Endothelial cell of umbilical vein (primary cell): ENCODE results near the gene PARP12. TPM values are rescaled to one million over a fixed set of nuclear protein-coding genes. Genes with fewer than 3 reads are reported as not detected.

Source experiments
- BruUV-seq: library from RNA; stranded (reverse); fragments of 400-500 nt; replicated peaks from 2 replicates; lab custom pipeline; 2021; lab: Mats Ljungman, UMichigan
- CTCF ChIA-PET: fragments of 300-600, 350-600 bp; sonication (Branson Sonifier 250); formaldehyde crosslinking; loops from one replicate; lab custom pipeline; 2021; ENCODE audit warnings: antibody characterized with exemption, inconsistent platforms; lab: Charles Lee
- POLR2A ChIA-PET: fragments of 300-600, 350-600 bp; sonication (Branson Sonifier 250); formaldehyde crosslinking; loops from one replicate; lab custom pipeline; 2021; ENCODE audit warnings: antibody characterized with exemption, inconsistent platforms; lab: Charles Lee
- DNase-seq: peaks from one replicate; pipeline ENCODE4 v3.0.0-alpha.2; 2011; ENCODE audit warnings: low read depth, low spot score
- FAIRE-seq: peaks from 2 replicates; lab custom pipeline; 2011; peaks lifted over from hg19 to GRCh38; lab: Jason Lieb, UNC
- H2AFZ ChIP-seq: 2 replicates; pipeline ENCODE4 v1.6.0; 2012; ENCODE audit warnings: low read depth, low read length, control low read depth, inconsistent platforms
- H3K27ac ChIP-seq: 2 replicates; pipeline ENCODE4 v1.5.1; 2011; ENCODE audit warnings: low read depth, mild to moderate bottlenecking, control low read depth, low read length, moderate library complexity; ENCODE audit not compliant: insufficient read depth
- H3K27me3 ChIP-seq, 2 experiments: 2 replicates each; pipeline versions ENCODE4 v1.6.0 to v1.6.1; 2011; ENCODE audit warnings: low read length in 2 of 2, mixed read lengths in 1 of 2; ENCODE audit not compliant: control insufficient read depth in 2 of 2, insufficient read depth in 2 of 2
- H3K36me3 ChIP-seq, 2 experiments: 2 replicates in 1 of 2; 3 replicates in 1 of 2; pipeline ENCODE4 v1.5.1; 2011; ENCODE audit warnings: low read length in 2 of 2, mild to moderate bottlenecking in 1 of 2, moderate library complexity in 1 of 2; ENCODE audit not compliant: control insufficient read depth in 2 of 2, insufficient read depth in 2 of 2; ENCODE audit errors: extremely low read depth in 1 of 2
- H3K4me1 ChIP-seq: 3 replicates; pipeline ENCODE4 v1.5.1; 2011; ENCODE audit warnings: mild to moderate bottlenecking, low read length; ENCODE audit not compliant: control insufficient read depth, insufficient read depth; ENCODE audit errors: extremely low read depth
- H3K4me2 ChIP-seq: 2 replicates; pipeline ENCODE4 v1.6.1; 2011; ENCODE audit warnings: low read length, control low read depth, mixed read lengths; ENCODE audit not compliant: insufficient read depth
- H3K4me3 ChIP-seq, 3 experiments: fragments of 200-600 bp in 1 of 3; sonication (generic), shearing (Covaris generic) in 1 of 3; replicated peaks in 1 of 3; 2 replicates each; pipeline ENCODE4 v1.5.1; 2011 to 2016; ENCODE audit warnings: control low read depth in 3 of 3, low read length in 3 of 3, mild to moderate bottlenecking in 2 of 3, inconsistent platforms in 1 of 3, low read depth in 1 of 3, moderate library complexity in 1 of 3; ENCODE audit not compliant: insufficient read depth in 1 of 3
- H3K79me2 ChIP-seq: 2 replicates; pipeline ENCODE4 v1.6.0; 2012; ENCODE audit warnings: low read length, inconsistent platforms; ENCODE audit not compliant: control insufficient read depth, insufficient read depth
- H3K9ac ChIP-seq: replicated peaks from 2 replicates; pipeline ENCODE3; 2011; ENCODE audit warnings: low read length, control low read depth; ENCODE audit not compliant: insufficient read depth; ENCODE audit errors: extremely low read depth
- H3K9me1 ChIP-seq: replicated peaks from 3 replicates; pipeline ENCODE4 v1.6.0; 2011; ENCODE audit warnings: mild to moderate bottlenecking, low read length; ENCODE audit not compliant: control insufficient read depth, insufficient read depth; ENCODE audit errors: extremely low read depth
- H3K9me3 ChIP-seq: replicated peaks from 2 replicates; pipeline ENCODE4 v1.5.1; 2012; ENCODE audit warnings: low read length, inconsistent platforms; ENCODE audit not compliant: control insufficient read depth, insufficient read depth
- H4K20me1 ChIP-seq: replicated peaks from 2 replicates; pipeline ENCODE3; 2011; ENCODE audit warnings: mild to moderate bottlenecking, low read length; ENCODE audit not compliant: control insufficient read depth, insufficient read depth; ENCODE audit errors: extremely low read depth
- EZH2 ChIP-seq: IDR thresholded peaks from 2 replicates; pipeline ENCODE4 v1.6.1; 2012; ENCODE audit warnings: borderline replicate concordance, low read depth, mild to moderate bottlenecking, moderate library complexity, low read length, inconsistent platforms; ENCODE audit not compliant: severe bottlenecking
- FOS ChIP-seq: IDR thresholded peaks from 2 replicates; pipeline ENCODE4 v1.6.1; 2011; ENCODE audit warnings: mild to moderate bottlenecking, low read length, moderate library complexity, borderline replicate concordance; ENCODE audit not compliant: insufficient read depth
- JUN ChIP-seq: IDR thresholded peaks from 2 replicates; pipeline ENCODE4 v1.6.1; 2011; ENCODE audit warnings: borderline replicate concordance, low read depth; ENCODE audit not compliant: insufficient read length, insufficient read depth
- MYC ChIP-seq: IDR thresholded peaks from one replicate; pipeline ENCODE4 v1.6.1; 2011; ENCODE audit warnings: mild to moderate bottlenecking, low read depth, low read length
- POLR2A ChIP-seq: IDR thresholded peaks from 2 replicates; pipeline ENCODE4 v1.6.1; 2012; ENCODE audit warnings: low read depth, mild to moderate bottlenecking, control low read depth, low read length
- POLR2AphosphoS5 ChIP-seq: IDR thresholded peaks from 2 replicates; pipeline ENCODE4 v1.6.1; 2012; ENCODE audit warnings: low read depth, mild to moderate bottlenecking, control low read depth, low read length, moderate library complexity; ENCODE audit not compliant: insufficient read depth
- dilution Hi-C: fragments of 300-500 bp; cut with MboI; formaldehyde crosslinking; loops from one replicate; pipeline ENCODE4 v1.15.0; 2019; ENCODE audit warnings: low sequenced_read_pairs; ENCODE audit not compliant: extremely low pct_ligation_motif_present
- intact Hi-C: fragments of 100-400 bp; cut with micrococcal nuclease; formaldehyde crosslinking; loops from one replicate; pipeline ENCODE4 v1.10.0; 2022
- polyA plus RNA-seq, 4 experiments: library from polyadenylated mRNA; depleted of rRNA in 3 of 4; stranded (reverse) in 3 of 4; unstranded in 1 of 4; fragments of >200 nt; gene quantifications; 2 replicates each; pipeline versions ENCODE4 v1.2.1 to v1.2.3, GENCODE V29; 2011 to 2012; ENCODE audit warnings: missing spikeins in 1 of 4
- total RNA-seq: library from RNA; stranded (reverse); gene quantifications from 2 replicates; pipeline ENCODE4 v1.2.3, GENCODE V29; 2021
- TF ChIP-seq, protein P1 (sequence below), 2 donors: IDR thresholded peaks; 1 replicate in 1 of 2; 2 replicates in 1 of 2; pipeline ENCODE4 v1.5.1; 2011; ENCODE audit warnings: low read length in 2 of 2, mild to moderate bottlenecking in 2 of 2, moderate library complexity in 2 of 2, control low read depth in 1 of 2, inconsistent platforms in 1 of 2, low read depth in 1 of 2; ENCODE audit not compliant: insufficient read depth in 1 of 2; ENCODE audit errors: extremely low read depth in 1 of 2
- TF ChIP-seq, protein P2 (sequence below): IDR thresholded peaks from 2 replicates; pipeline ENCODE4 v1.6.1; 2011; ENCODE audit not compliant: insufficient read depth, insufficient read length

Gene PARP12
- total and polyA plus RNA-seq, 2 donors (not counting 3 experiments of a cell fraction or from before 2014, with no cell fraction given), result 65.4 to 83.2 TPM

DNA sequence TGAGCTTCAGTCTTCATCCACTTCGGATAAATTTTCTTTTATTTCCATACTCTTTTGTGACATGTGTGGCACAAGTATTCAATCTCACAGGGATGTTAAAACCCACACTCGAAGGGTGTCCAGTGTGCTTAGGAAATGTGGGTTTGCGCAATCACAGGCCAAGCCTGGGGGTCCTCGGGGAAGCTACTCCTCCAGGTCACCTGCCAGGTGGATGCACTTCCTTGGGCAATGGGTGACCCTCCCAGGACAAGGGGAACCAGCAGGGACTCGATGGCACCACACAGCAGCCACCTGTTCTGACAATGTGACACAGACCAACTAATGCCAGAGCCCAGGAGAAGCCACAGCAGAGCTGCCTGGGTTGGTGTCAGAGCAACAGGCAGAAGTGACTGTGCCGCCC lies 39.0 kb downstream of the PARP12 start:
- H3K4me1 ChIP-seq, result peaks cover 8% of the 10 kb centered on the region
- H3K9ac ChIP-seq, result no peak overlapping the region
- ChIA-PET CTCF (interaction anchor here (1.0 kb wide), 1 partner anchor 378 kb away, joined by 3 read pairs; no protein-coding TSS in a partner anchor), POLR2A (no interaction called here)
- H3K4me3 ChIP-seq, result no peak overlapping the region
- H2AFZ ChIP-seq, result no peak overlapping the region
- H3K79me2 ChIP-seq, result no peaks in the 10 kb centered on the region
- H3K27ac ChIP-seq, result no peak overlapping the region
- no peaks in the 10 kb centered on the region for H3K27me3 ChIP-seq
- no peaks in the 10 kb centered on the region for H3K9me3 ChIP-seq
- H3K9me1 ChIP-seq, result no peaks in the 10 kb centered on the region
- H4K20me1 ChIP-seq, result no peaks in the 10 kb centered on the region
- dilution Hi-C loops (loop anchor here (25.0 kb wide), 1 partner anchor 411 kb away; no protein-coding TSS in a partner anchor), intact Hi-C loops (no loop called here)
- TF ChIP-seq EZH2, result no peak
- TF ChIP-seq, protein P1, sequence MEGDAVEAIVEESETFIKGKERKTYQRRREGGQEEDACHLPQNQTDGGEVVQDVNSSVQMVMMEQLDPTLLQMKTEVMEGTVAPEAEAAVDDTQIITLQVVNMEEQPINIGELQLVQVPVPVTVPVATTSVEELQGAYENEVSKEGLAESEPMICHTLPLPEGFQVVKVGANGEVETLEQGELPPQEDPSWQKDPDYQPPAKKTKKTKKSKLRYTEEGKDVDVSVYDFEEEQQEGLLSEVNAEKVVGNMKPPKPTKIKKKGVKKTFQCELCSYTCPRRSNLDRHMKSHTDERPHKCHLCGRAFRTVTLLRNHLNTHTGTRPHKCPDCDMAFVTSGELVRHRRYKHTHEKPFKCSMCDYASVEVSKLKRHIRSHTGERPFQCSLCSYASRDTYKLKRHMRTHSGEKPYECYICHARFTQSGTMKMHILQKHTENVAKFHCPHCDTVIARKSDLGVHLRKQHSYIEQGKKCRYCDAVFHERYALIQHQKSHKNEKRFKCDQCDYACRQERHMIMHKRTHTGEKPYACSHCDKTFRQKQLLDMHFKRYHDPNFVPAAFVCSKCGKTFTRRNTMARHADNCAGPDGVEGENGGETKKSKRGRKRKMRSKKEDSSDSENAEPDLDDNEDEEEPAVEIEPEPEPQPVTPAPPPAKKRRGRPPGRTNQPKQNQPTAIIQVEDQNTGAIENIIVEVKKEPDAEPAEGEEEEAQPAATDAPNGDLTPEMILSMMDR (IDR thresholded peaks at IDR 0.05; ENCODE audit: extremely low read depth in 1 of 2, insufficient read depth in 1 of 2, low read depth in 1 of 2, low read length in 2 of 2), result no peak
- TF ChIP-seq POLR2A, result no peak
- TF ChIP-seq, protein P2, sequence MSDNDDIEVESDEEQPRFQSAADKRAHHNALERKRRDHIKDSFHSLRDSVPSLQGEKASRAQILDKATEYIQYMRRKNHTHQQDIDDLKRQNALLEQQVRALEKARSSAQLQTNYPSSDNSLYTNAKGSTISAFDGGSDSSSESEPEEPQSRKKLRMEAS, result no peak
- TF ChIP-seq FOS, result no peak
- TF ChIP-seq JUN, result no peak
- no peak for TF ChIP-seq MYC
- TF ChIP-seq POLR2AphosphoS5, result no peak
- no peak for DNase-seq
- BruUV-seq, result TSS peak; percentile 46
- FAIRE-seq, result no peak
- peaks cover 17 to 26% of the 10 kb centered on the region in 2 experiments for H3K36me3 ChIP-seq
- no peak overlapping the region for H3K4me2 ChIP-seq
